CD4-positive, alpha-beta T cell treated with Interleukin-10 for 1 hour (primary cell): Measurements from ENCODE around the gene LAPTM4A.
"Not testable (repeated sequence)": the region's sequence is repeated elsewhere in the genome, so short reads cannot be mapped to it uniquely, and the experiment has no call there.

ENCODE experiments used
- DNase-seq: peaks from one replicate; pipeline ENCODE4 v3.0.0-alpha.2; 2020

The LAPTM4A gene

DNA sequence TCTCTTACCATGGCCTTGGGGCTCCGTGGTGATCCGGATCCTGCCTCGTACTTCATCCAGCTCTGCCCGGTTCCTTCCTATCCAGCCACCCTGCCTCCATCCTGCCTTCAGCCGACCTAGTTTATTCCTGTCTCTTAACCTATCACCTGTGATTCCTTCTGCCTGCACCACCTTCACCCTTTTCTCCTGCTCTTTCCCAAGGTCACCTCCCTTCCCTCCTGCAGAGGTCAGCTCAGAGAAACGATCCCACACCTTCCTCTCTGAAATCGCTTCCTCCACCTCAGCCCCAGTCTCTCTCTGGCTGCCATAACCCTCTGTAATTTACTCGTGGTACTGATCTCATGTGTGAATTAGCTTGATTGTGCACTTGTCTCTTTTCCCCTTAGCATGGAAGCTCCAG is 23.5 kb upstream of the LAPTM4A start:
- no peak for DNase-seq

DNA sequence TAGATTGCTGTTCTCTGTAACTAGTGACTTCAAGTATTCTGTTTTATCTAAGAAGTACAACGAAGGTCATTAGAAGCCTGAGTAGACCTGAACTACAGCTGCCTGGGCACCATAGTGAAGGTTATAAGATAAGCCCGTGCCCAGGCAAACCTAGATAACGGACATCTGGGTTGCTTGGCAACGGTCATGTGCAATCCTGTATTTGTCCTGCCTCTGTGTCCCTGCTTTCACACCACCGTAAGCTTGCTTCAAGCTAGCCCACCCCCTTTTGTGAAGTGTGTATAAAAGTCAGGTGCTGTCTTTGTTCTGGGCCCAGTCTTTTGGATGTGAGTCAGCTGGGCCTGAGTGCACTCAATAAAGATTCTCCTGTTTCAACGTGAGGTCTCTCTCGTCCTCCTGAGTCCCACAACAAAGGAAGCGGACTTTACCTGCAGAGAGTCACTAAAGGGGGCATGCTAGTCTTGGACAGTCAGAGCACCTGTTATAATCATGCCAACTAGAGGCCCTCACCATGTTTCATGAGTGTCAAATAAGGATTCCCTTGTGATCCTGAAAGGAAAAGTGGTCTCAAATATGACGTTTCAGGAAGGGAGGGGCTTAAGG is 22.7 kb upstream of the LAPTM4A start:
- DNase-seq: not testable (repeated sequence)

DNA sequence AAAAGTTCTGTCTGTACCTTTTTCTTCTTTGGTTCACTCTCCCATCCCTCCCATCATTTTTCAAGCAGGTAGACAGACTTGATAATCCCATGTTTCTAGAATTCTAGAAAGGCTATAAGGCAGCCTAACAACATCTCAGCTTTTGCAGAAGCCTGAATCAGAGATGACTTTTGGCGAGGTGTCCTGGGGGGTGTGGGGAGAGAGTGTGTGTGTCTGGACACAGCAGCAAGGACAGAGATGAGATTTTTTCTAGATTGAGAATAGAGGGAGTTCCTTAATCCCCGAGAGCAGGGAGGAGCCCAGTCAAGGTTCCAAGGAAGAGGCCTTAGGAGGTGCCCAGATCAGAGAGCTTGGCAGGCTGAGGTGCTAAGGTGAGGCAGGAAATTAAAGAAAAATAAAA is 22.0 kb upstream of the LAPTM4A start:
- DNase-seq: no peak

DNA sequence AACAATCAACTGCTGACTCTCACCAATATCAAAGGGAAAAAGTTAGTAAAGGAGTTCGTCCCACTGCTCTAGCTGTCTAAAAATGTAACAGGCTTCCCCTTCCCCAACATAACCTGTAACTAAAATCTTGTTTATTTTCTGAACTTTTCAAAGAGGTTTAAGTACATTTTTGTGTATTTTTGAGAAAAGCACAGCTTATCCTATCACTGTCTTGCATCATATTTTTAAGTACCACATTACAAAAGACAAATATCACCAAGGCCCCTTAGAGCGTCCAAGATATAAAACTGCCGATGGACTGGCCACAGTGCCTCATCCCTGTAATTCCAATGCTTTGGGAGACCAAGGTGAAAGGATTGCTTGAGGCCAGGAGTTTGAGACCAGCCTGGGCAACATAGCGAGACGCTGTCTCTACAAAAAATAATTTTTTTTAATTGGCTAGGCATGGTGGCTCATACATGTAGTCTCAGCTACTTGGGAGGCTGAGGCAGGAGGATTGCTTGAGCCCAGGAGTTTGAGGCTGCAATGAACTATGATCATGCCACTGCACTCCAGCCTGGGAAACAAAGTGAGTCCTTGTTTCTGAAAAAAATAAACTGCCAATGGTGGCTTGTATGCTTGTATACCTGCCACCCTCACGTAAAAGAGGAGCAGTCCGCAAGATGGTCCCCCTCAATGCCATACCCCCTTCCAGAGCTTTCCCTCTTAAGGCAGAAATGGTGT is 21.2 kb upstream of the LAPTM4A start:
- DNase-seq: no peak

DNA sequence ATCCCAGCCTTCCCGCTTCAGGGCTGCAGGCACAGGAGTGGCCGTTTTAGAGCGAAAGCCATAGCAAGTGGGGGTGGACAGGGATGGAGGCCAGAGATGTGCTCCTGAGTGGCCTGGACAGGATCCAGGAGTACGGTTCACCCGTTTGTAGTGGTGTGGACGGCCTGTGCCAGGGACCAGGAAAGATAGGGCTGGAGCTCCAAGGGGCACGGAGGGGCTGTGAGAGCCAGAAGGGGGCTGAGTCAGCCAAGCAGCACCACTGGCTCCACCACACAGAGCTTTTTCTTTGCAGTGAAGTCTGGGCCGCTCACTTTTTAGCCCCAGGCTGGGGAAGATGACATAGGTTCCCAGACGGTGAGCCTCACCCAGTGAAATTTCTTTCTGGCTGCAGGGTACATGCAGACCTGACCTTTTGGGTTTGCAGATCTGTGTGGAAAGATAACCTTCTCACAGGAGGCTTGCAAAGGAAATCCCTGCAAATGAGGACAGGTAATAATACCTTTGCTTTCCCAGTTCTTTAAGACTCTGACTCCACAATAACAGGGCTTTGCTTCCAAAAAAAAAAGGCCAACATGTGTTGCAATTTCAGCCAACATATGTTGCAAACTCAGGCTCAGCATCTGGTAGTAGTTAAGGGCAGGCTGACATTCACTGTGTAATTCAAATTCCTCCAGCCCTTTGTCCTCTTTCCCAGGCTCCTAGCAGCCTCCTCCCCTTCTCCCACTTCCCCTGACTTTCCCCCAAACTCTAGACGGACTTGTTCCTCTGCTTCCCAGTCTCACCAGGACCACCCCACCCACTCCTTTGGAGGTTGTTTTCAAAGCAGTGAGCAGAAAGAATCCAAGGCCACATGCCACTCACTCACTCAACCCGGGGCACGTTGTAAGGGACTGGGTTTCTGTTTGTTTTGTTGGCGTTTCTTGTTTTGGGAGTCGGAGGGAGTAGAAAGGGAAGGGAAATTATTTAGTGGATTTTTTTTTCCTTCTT is 20.3 kb upstream of the LAPTM4A start:
- DNase-seq: no peak

DNA sequence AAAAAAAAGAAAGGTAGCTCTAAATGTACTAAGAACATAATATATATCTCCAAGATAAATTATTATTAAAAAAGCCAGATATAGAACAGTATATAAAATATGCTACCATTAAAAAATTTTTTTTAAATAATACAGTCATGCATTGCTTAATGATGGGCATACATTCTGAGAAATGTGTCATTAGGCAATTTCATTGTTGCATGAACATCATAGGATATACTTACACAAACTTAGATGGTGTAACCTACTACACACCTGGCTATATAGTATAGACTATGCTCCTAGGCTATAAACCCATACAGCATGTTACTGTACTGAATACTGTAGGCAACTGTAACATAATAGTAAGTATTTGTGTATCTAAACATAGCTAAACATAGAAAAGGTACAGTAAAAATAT is 18.3 kb upstream of the LAPTM4A start:
- DNase-seq: no peak

DNA sequence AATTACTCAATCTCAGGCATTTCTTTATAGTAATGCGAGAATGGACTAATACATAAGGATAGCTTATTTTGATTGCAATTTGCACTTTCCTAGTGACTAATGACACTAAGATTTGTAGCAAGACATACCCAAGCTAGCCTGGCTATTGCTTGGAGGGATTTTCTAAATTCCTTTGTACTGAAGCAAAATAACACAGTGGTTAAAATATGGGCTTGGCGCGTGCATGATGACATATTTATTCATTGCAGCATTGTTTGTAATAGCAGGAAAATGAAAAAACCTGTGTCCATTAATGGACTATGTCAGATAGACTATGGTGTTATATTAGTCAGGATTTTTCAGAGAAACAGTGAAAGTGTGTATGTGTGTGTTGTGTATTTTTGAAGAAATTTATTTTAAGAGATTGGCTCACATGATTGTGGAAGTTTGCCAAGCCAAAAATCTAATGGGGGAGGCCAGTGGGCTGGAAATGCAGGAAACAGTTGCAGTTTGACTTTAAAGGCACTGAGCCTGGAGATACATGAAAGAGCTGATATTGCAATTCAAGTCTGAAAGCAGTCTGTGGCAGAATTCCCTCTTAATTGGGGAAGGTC is 16.7 kb upstream of the LAPTM4A start:
- DNase-seq: no peak

DNA sequence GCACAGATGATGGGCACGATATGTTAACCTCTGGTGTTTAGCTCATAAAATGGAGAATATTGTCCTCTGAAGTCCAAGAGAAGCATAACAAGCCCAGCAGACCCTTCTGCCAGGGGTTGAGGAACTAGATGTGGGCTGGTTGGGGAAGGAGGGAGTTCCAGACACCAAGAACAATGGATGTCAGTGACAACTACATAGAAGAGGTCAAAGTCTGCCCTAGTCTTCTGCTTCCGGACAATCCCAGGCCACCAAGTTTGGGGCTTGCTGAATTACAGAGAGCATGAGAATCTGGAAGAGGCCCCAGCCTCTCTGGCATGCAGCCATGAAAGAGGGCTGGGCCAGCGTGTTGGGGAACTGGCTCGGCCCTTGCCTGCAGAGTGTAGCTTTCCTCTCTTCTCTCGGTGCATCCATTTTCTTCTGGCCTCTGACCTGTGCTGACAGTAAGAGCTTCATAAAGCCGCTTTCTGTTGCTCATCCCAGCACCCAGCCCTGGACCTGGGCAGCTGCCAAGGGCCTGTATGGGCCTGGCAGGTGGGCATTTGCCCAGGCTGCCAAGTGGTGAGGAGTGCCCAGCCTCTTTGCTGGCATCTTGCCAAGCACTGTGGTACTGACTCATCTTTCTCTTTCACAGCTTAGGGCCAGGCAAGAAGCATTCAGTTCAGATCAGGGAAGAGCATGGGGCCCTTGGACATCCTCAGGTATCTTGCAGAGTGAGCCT is 14.6 kb upstream of the LAPTM4A start:
- no peak for DNase-seq

DNA sequence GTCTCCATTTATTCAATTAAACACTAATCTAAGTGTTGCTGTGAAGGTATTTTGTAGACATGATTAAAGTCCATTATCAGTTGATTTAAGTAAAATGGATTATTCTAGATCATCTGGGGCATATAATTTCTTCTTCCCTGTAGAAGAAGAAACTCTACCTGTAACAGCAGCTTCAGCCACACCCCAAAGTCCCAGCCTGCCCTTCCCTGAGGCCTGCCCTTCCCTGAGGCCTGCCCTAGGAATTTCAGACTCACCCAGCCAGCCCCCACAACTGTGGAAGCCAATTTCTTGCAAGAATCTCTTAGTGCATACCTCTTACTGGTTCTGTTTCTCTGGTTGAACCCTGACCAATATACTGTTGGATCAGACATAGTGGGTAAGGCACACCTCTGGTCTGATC is 13.4 kb upstream of the LAPTM4A start:
- DNase-seq: no peak

DNA sequence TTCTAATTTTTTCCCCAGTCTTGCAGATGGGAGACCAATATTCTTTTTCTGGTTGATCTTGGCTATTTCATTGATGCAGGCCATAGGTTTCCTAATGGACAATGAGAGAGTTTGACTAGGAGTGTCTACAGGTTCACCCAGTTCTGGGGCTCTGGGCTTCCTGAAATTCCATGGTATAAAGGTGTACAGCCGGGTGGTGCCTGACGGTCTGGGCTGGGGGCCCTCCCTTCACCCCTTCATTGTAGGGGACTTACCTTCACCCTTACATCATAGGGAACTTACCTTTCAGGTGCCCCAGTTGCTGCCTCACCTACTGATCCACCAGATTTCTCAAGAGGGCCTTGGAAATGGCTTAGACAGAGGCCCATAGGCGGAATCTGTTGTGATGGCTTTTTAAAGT is 13.0 kb upstream of the LAPTM4A start:
- no peak for DNase-seq

DNA sequence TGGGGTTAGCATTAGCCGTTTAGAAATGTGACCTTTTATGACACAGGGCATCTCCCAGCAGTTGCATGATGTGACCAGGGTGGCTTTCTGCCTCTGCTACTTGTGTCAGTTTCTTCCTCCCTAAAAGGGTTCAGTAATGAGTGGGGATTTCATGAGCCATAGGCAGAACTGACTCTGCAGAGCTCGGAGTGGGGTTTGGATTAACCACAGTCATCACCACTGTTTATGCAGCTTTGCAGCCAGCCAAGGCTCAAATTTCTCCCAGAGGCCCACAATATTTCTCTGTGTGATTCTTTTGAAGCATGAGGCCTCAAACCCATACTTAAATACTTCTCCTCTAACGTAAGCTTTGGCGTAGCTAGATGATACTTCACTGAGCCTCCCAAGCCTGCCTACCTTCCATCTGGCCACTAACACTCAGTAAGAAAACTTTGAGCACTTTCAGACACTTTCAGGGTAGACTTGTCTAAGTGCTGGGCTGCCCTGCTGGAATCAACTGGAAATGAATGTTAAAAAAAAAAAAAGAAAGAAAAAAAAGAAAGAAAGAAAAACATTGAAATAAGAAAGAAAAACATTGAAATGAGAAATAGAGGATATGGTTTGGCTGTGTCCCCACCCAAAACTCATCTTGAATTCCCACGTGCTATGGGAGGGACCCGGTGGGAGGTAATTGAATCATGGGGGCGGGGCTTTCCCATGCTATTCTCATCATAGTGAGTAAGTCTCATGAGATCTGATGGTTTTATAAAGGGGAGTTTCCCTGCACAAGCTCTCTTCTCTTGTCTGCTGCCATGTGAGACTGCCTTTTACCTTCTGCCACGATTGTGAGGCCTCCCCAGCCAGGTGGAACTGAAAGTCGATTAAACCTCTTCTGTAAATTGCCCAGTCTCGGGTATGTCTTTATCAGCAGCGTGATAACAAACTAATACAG is 11.5 kb upstream of the LAPTM4A start:
- no peak for DNase-seq

DNA sequence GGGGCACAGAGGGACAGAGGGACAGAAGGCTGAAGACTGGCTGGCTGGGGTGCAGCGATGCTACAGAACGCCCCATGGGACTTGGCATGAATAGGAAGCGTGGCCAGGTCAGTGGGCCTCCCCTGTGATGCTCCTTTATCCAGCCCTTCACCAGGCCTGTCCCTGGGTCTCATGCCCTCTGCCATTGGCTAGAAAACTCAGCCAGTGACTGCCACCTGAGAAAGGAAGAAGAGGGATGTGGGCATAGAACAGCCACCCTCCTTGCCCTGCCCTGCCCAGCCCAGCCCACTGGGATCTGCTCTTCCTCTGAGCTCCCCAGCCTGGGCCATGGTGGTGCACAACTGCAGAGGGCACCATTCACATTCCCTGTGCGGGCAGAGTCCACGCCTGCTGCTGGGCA is 10.5 kb upstream of the LAPTM4A start:
- no peak for DNase-seq

DNA sequence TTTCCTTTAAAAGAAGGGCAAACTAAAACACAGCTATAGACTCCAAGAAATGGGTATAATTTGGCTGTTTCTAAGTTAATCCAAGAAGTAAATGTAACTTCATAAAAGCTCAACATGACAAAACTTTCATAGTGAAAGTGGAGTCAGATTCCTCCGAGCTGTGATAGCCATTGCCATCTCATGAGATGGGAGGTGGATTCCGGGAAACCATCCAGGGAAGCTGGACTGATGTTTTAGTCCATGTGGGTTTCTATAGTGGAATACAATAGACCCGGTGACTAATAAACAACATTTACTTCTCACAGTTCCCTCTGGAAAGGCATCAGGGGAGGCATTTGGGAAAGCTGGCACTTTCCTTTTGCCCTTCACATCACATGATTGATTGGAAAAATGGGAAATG is 10.0 kb upstream of the LAPTM4A start:
- no peak for DNase-seq

DNA sequence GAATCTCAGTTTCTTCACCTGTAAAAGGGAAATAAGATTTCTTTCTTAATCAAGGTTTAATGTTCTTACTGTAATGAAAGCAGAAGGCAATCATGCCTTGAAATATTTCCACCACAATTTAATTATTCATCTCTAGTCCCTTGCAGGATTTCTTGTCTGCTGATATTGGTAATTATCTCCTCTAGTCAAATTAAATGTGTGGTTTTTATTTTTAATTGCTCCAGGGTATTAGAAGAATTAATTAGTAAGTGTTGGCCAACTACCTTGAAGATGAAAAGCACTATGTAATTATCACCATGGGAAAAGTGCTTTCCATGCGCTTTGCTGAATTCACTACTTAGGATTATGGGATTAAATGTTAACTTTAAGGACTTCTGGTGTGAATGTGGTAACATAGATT is 8.7 kb upstream of the LAPTM4A start:
- DNase-seq: no peak

DNA sequence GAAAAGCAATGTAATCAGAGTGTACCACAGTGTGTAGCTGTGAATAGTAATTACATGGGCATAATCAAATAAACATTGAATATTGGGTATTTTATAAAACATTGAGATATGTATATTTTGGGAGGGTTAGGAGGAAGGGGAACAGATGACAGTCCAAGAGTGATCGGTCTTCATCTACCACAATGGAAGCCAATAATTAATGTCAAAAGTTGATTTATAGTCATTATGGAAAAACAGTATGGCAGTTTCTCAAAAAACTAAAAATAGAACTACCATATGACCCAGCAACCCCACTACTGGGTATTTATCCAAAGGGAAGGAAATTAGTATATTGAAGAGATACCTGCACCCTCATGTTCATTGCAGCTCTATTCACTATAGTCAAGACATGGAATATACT is 5.8 kb upstream of the LAPTM4A start:
- DNase-seq: no peak

DNA sequence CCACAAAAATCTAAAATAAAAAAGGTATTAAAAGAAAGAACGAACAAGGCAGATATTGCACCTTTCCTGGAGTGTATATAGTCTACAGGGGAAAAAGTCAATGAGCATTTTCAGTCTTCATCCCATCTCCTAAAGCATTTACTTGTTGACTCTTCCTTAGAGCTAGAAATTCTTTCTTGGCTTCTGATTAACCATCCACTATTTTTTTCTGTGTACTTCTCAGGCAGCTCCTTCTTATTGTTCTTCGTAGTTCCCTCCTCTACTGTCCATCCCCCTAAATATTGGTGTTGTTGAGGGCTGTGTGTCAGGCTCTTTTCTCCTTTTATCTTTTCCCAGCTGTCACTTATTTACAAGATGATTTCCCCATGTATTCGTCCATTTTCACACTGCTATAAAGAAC is 3.5 kb upstream of the LAPTM4A start:
- DNase-seq: no peak

DNA sequence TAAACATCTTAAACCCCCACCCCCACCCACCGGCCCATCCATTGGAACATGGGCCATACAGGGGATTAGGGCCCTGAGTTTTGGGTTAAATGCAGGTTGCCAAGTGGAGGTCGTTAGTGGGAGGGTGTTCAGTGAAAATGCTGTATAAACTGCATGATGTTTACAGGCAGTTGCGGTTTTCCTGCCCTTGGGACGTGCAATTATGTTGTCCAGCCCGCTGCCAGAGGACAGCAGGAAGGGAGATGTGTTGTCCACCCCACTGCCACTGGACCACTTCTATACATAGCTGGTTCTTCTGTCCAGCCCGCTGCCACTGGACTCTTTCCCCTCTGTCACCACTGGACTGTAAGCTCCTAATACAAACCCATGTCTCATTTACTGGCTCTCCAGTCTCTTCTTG is 2.7 kb upstream of the LAPTM4A start:
- DNase-seq: no peak

DNA sequence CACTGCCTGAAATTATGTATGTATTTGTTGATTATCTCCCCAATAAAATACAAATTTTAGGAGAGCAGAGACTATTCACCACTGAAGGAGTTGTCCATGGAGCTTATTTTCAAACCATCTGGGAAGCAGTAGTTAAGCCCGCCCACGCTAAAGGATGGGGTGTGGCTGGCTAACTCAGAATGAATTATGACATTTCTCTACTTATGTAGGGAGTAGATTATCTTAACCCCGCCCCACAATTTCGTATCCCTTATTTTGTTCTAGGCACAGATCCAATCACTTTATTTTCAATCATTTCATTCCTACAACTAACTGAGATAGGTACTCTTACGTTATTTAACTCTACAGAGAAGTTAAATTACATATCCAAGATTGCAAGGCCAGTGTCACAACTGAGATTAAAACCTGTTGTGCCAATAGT is 1.4 kb upstream of the LAPTM4A start:
- DNase-seq: no peak

DNA sequence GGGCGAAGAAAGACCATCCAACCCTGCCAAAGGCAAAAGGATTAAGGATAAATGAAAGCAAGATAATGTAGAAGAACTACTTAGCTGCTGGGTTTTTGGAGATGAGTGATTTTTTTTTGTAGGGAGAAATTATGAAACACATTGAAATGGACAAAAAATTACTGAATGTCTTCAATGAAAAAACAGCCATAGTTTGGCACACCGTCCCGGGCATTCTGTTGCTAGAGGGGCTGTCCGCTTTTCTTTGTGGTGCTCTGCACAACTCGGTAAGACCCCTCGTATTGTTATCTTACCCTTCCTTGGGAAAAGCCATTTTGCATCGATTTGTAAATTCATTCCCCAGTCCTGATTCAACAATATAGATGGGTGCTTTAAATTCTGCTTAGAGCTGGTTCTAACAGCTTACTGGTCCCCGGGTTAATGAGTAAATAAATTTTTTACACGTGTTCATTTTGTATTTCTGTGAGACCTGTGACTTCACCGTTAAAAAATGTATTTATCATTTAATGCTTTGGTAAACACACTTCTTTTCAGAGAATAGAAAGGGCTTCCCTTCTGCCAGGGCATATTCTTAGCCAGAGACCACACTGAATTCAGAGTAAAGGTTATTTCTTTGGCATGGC is 912 bp upstream of the LAPTM4A start:
- DNase-seq: no peak

DNA sequence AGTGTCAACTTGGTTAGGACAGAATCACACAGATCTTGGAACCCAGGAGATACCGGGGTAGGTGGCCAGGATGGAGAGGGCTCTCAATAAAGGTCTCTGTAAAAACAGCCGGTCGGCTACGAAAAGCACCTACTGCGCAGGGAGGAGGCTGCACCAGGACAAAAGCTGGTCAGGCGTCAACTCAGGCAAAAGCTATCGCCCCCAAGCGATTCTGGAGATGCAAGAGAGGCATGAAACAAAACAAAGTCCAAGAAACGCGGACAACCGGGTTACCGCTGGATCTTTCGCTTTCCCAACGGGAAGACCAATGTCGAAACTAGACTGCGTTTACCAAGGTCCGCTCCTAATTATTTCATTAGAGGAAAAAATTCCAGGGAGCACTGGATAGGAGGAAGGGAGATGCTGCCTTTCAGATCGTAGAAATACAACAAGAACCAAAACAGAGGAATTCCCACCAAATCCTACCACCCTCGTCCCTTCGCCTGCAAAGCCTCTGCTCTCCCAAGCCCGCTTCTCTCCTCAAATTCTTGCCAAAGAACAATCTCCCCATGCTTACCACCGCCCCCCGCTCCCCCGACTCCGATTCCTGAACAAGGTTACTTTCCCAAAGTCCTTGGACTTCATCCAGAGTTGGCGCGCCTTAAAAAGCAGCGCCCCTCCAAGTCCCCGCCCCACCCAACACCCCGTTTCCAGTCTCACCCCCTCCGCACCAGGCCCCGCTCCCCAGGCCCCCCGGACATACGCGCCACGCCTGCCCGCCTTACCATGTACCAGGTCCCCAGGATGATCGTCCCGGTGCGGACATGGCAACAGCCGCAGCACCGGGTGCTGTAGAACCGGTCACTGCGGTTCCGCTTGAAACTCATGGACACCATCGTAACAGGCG is 539 bp downstream of the LAPTM4A start:
- DNase-seq: peak; percentile 31
